Fibroblast of lung (primary cell): Measurements from ENCODE around the gene YWHAQ. TPM values are rescaled to one million over a fixed set of nuclear protein-coding genes. Genes with fewer than 3 reads are reported as not detected.

Source experiments
- DNase-seq, 2 donors: peaks; one replicate each; pipeline versions ENCODE4 v3.0.0 to v3.0.0-alpha.2; 2010; ENCODE audit warnings: low read depth in 2 of 2
- H2AFZ ChIP-seq: 2 replicates; pipeline ENCODE4 v1.5.1; 2012; ENCODE audit warnings: low read length, control low read depth, inconsistent platforms
- H3K27ac ChIP-seq: 2 replicates; pipeline ENCODE4 v1.5.1; 2011; ENCODE audit warnings: low read length, control low read depth; ENCODE audit not compliant: insufficient read depth
- H3K27me3 ChIP-seq: 2 replicates; pipeline ENCODE4 v1.5.1; 2011; ENCODE audit warnings: mild to moderate bottlenecking, low read length; ENCODE audit not compliant: control insufficient read depth, insufficient read depth
- H3K36me3 ChIP-seq: 2 replicates; pipeline ENCODE4 v1.5.1; 2011; ENCODE audit warnings: low read length; ENCODE audit not compliant: control insufficient read depth, insufficient read depth
- H3K4me1 ChIP-seq: 2 replicates; pipeline ENCODE4 v1.5.1; 2011; ENCODE audit warnings: low read length; ENCODE audit not compliant: control insufficient read depth, insufficient read depth; ENCODE audit errors: extremely low read depth
- H3K4me2 ChIP-seq: 2 replicates; pipeline ENCODE4 v1.5.1; 2011; ENCODE audit warnings: low read length, control low read depth; ENCODE audit not compliant: insufficient read depth; ENCODE audit errors: extremely low read depth
- H3K4me3 ChIP-seq, 4 experiments: fragments of 200-600 bp in 1 of 4; sonication (generic) in 1 of 4; replicated peaks in 1 of 4; 2 replicates each; pipeline ENCODE4 v1.5.1; 2011 to 2016; ENCODE audit warnings: low read length in 4 of 4, low read depth in 3 of 4, mild to moderate bottlenecking in 3 of 4, control low read depth in 2 of 4, inconsistent platforms in 1 of 4, mixed read lengths in 1 of 4; ENCODE audit not compliant: insufficient read depth in 1 of 4; ENCODE audit errors: control extremely low read depth in 1 of 4
- H3K79me2 ChIP-seq: 2 replicates; pipeline ENCODE4 v1.5.1; 2012; ENCODE audit warnings: mild to moderate bottlenecking, low read length, inconsistent platforms; ENCODE audit not compliant: control insufficient read depth, insufficient read depth
- H3K9ac ChIP-seq: 2 replicates; pipeline ENCODE4 v1.5.1; 2011; ENCODE audit warnings: mild to moderate bottlenecking, low read length, control low read depth; ENCODE audit not compliant: insufficient read depth
- H3K9me3 ChIP-seq: 2 replicates; pipeline ENCODE4 v1.5.1; 2012; ENCODE audit warnings: low read depth, low read length; ENCODE audit not compliant: control insufficient read depth, insufficient read depth
- H4K20me1 ChIP-seq: 2 replicates; pipeline ENCODE4 v1.5.1; 2011; ENCODE audit warnings: low read length; ENCODE audit not compliant: control insufficient read depth, insufficient read depth; ENCODE audit errors: extremely low read depth
- CTCF ChIP-seq, 2 donors: IDR thresholded peaks in 1 of 2; conservative IDR thresholded peaks in 1 of 2; 1 replicate in 1 of 2; 2 replicates in 1 of 2; pipeline ENCODE4 v1.5.1; 2011 to 2012; ENCODE audit warnings: low read length in 2 of 2, control low read depth in 1 of 2, inconsistent platforms in 1 of 2, low read depth in 1 of 2, mild to moderate bottlenecking in 1 of 2
- EZH2 ChIP-seq: IDR thresholded peaks from 2 replicates; pipeline ENCODE4 v1.5.1; 2012; ENCODE audit warnings: low read length, control low read depth, mild to moderate bottlenecking; ENCODE audit errors: missing control alignments
- polyA plus RNA-seq, 2 donors: library from polyadenylated mRNA; depleted of rRNA in 1 of 2; stranded (reverse) in 1 of 2; unstranded in 1 of 2; fragments of >200 nt; gene quantifications; 2 replicates each; pipeline ENCODE4 v1.2.1, GENCODE V29; 2011 to 2012; ENCODE audit warnings: missing spikeins in 1 of 2
- total RNA-seq: library from RNA; depleted of rRNA; stranded (reverse); fragments of >200 nt; gene quantifications from 2 replicates; pipeline ENCODE4 v1.2.1, GENCODE V29; 2014

Gene YWHAQ
- total and polyA plus RNA-seq, 2 donors (not counting 1 experiment from before 2014, with no cell fraction given) = 323 to 510 TPM

GRCh38 chr2:9536504-9536903 lies 94.3 kb downstream of the YWHAQ start:
- no peaks in the 10 kb centered on the region for H3K27me3 ChIP-seq
- H3K4me3 ChIP-seq = no peak overlapping the region
- no peaks in the 10 kb centered on the region for H3K9me3 ChIP-seq
- no peaks in the 10 kb centered on the region for H3K36me3 ChIP-seq
- no peak overlapping the region for H3K9ac ChIP-seq
- no peaks in the 10 kb centered on the region for H4K20me1 ChIP-seq
- H3K4me2 ChIP-seq = no peak overlapping the region
- no peak for TF ChIP-seq CTCF (conservative IDR thresholded peaks at IDR 0.05 in 1 of 2, IDR thresholded peaks at IDR 0.05 in 1 of 2; ENCODE audit: low read depth in 1 of 2, low read length in 2 of 2)
- TF ChIP-seq EZH2 = no peak
- H3K4me1 ChIP-seq = no peaks in the 10 kb centered on the region
- H3K27ac ChIP-seq = no peak overlapping the region
- H3K79me2 ChIP-seq = no peaks in the 10 kb centered on the region
- DNase-seq = no peak
- H2AFZ ChIP-seq = no peak overlapping the region

GRCh38 chr2:9535177-9535576 lies 95.6 kb downstream of the YWHAQ start:
- no peak overlapping the region for H3K27ac ChIP-seq
- no peak overlapping the region for H3K9ac ChIP-seq
- DNase-seq = no peak
- no peaks in the 10 kb centered on the region for H3K4me1 ChIP-seq
- TF ChIP-seq CTCF (conservative IDR thresholded peaks at IDR 0.05 in 1 of 2, IDR thresholded peaks at IDR 0.05 in 1 of 2; ENCODE audit: low read depth in 1 of 2, low read length in 2 of 2) = no peak
- TF ChIP-seq EZH2 = no peak
- no peak overlapping the region for H3K4me3 ChIP-seq
- no peaks in the 10 kb centered on the region for H3K9me3 ChIP-seq
- no peaks in the 10 kb centered on the region for H4K20me1 ChIP-seq
- H2AFZ ChIP-seq = no peak overlapping the region
- no peaks in the 10 kb centered on the region for H3K36me3 ChIP-seq
- no peak overlapping the region for H3K4me2 ChIP-seq
- H3K27me3 ChIP-seq = no peaks in the 10 kb centered on the region
- no peaks in the 10 kb centered on the region for H3K79me2 ChIP-seq

Other genes with a start within 250 kb of the YWHAQ start
- 44.4 and 44.6 TPM in 2 replicates for gene ITGB1BP1, start 207.5 kb downstream of the YWHAQ start, total RNA-seq
- 107 and 131 TPM in 2 replicates for gene ITGB1BP1, start 207.5 kb downstream of the YWHAQ start, polyA plus RNA-seq
- 46.2 and 53.0 TPM in 2 replicates for gene CPSF3, start 207.3 kb downstream of the YWHAQ start, total RNA-seq
- 48.6 and 54.1 TPM in 2 replicates for gene CPSF3, start 207.3 kb downstream of the YWHAQ start, polyA plus RNA-seq
- gene IAH1, start 156.4 kb downstream of the YWHAQ start, total RNA-seq = 84.7 and 92.5 TPM in 2 replicates
- 119 and 127 TPM in 2 replicates for gene IAH1, start 156.4 kb downstream of the YWHAQ start, polyA plus RNA-seq
- gene ADAM17, start 75.2 kb downstream of the YWHAQ start, total RNA-seq = 49.1 and 69.9 TPM in 2 replicates
- 11.4 and 12.3 TPM in 2 replicates for gene ADAM17, start 75.2 kb downstream of the YWHAQ start, polyA plus RNA-seq
- 19.8 and 32.9 TPM in 2 replicates for gene TAF1B, start 212.5 kb upstream of the YWHAQ start, total RNA-seq
- 19.5 and 30.8 TPM in 2 replicates for gene TAF1B, start 212.5 kb upstream of the YWHAQ start, polyA plus RNA-seq